NCI-H446 (cell line): ENCODE measurements around the gene PRR36.

ENCODE experiments used
- DNase-seq, 2 experiments: peaks; one replicate each; lab custom pipeline; 2025; lab: John Stamatoyannopoulos, UW

PRR36 gene

DNA sequence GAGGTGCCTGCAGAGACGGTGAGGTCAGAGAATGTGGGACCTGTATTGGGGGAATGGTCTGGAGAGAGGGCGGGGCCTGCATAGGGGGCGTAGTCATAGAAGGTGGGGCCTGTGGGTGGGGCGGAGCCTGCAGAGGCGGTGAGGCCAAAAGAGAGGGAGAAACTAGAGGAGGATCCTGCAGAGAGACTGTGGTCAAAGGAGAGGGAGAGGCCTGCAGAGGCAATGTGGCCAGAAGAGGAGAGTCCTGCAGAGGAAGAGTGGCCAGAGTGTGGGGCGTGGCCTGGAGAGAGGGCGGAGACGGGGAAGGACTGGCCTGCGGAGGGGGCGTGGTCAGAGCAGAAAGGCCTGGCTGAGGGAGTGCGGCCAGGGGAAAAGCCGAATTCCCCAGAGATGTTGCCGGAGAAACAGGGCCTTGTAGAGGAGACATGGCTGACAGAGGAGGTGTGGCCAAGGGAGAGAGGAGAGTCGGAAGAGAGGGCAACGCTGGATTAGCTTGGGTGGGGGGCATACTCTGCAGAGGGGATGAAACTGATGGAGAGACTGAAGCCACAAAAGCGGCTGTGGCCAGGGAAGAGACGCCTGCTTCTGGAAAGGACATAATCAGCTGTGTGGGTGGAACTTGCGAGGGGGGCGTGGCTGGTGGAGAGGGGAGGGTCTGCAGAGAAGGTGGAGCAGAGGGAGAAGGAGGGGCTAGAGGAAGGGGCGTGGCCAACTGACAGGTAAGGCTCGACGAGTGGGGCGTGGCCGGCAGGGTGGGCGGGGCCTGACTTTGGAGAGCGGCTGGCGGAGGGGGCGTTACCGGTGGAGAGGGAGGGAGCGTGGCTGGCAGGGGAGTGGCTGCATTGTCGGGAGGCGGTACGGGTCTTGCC is 2.5 kb downstream of the PRR36 start:
- DNase-seq, result peak in 1 of 2 experiments; percentile 46

DNA sequence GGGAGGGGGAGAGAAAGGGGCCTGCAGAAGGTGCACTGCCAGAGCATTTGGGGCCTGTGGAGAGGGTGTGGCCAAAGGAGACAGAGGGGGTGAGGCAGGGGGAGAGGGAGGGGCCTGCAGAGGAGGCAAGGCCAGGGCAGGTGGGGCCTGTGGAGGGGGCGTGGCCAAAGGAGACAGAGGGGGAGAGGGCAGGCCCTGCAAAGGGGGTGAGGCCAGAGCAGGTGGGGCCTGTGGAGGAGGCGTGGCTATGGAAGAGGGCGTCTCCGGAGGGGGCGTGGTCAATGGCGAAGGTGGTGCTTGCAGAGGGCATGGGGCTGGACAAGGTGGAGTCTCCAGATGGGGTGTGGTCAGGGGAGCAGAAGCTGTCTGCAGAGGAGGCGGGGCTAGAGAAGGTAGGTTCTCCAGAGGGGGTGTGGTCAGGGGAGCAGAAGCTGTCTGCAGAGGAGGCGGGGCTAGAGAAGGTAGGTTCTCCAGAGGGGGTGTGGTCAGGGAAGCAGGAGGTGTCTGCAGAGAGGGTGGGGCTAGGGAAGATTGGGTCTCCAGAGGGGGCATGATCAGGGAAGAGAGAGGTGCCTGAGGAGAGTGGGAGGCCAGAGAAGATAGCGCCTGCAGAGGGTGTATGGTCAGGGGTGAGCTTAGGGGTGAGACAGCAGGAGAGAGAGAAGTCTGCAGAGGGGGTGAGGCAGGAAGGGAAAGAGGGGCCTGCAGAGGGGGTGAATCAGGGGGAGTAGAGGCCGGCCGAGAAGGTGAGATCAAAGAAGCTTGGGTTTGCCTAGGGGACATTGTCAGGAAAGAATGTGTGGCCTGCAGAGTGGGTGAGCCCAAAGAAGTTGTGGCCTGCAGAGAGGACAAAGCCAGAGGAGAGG is 3.4 kb downstream of the PRR36 start:
- DNase-seq, result peak; percentile 15 to 35

DNA sequence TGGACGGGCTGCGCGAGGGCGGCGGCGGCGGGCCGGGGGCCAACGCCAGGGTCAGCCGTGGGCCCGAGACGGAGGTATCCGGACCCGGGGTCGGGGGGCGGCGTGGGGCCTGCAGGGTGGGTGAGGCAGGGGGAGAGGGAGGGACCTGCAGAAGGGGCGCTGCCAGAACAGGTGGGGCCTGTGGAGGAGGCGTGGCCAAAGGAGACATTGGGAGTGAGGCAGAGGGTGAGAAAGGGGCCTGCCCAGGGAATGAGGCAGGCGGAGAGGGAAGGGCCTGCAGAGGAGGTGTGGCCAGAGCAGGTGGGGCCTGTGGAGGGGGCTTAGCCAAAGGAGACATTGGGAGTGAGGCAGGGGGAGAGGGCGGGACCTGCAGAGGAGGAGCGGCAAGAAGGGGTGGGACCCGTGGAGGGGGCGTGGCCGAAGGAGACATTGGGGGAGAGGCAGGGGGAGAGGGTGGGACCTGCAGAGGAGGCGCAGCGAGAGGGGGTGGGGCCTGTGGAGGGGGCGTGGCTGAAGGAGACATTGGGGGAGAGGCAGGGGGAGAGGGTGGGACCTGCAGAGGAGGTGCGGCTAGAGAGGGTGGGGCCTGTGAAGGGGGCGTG is 4.2 kb downstream of the PRR36 start:
- no peak for DNase-seq

DNA sequence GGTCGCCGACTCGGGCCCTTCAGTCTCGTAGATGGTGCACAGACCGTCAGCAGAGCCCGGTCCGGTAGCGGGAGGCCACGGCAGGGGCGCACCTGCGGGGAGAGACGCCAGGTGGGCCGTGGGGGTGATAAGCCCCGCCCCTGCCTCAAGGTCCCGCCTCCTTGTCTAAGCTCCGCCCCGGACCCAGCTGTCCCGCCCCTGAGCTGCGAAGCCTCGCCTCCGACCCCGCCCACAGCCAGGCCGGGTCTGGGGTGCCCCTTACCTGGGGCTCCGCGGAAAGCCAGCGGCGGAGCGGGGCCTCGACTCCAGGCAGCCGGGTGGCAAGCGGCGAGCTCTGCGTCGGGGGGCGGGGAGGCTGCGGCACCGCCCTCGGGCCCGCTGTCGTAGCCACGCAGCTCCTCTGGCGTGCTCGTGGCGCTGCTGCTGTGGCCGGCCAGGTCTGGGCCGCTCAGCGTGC is 4.7 kb downstream of the PRR36 start:
- DNase-seq, result no peak

GRCh38 chr19:7868671-7869452 is 5.3 kb downstream of the PRR36 start:
- DNase-seq, result no peak

GRCh38 chr19:7868326-7868670 is 5.9 kb downstream of the PRR36 start:
- DNase-seq, result no peak

DNA sequence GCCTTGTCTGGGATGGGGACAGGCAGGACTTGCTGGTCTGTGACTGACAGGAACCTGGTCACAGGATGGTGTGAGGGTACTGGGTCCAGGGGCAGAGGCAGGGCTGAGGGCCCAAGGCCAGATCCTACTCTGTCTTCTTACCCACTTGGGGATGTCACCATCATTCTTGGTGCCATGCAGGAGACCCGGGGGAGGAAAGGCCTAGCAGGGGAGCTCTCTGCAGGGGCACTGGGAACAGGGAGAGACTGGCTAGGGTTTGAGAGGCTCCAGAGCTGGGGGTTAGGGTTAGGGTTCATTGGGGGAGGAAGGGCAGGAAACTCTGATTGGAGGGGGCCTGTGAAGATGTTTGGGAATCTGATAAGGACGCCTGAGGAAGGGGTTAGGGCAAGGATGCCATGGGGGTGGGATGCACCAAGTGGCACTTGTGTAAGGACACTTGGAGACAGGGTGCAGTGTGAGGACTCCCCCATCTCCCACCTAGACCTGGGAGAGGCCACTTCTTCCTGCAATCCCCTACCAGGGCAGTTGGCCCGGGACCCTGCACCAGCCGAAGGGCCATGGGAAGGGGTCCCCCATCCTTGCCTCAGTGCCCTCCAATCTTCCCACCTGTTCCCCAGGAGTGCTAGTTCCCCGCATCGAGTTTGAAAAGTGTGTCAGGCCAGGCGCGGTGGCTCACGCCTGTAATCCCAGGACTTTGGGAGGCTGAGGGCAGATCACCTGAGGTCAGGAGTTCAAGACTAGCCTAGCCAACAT is 6.9 kb downstream of the PRR36 start:
- no peak for DNase-seq

DNA sequence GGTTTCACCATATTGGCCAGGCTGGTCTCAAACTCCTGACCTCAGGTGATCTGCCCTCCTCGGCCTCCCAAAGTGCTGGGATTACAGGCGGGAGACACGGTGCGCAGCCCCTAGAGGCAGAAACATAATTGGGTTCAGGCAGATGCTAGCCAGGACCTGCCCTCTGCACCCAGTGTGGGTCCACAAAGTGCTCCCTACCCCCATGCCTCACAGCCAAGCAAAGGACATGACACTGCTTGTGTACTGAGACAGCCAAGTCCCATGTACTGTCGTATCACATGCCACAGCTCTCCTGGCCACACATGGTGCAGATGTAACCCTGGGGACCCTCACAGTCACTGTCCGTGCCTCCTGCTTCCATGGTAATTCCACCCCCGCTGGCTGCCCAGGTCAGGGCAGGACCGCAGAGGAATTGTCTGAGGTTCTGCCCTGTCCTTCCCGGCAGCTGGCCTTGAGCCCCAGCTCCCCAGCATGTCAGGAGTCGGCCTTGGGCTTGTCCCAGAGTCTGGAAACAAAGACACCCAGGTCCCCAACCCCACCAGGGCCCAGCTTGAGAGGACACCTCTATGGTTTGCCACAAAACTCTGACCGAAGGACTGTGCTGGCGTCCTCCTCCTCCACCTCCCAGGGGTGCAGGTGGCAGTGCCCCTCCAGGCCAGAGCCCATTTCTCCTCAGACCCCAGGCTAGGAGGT is 7.6 kb downstream of the PRR36 start:
- no peak for DNase-seq

GRCh38 chr19:7865262-7865911 is 8.8 kb downstream of the PRR36 start:
- DNase-seq, result no peak

DNA sequence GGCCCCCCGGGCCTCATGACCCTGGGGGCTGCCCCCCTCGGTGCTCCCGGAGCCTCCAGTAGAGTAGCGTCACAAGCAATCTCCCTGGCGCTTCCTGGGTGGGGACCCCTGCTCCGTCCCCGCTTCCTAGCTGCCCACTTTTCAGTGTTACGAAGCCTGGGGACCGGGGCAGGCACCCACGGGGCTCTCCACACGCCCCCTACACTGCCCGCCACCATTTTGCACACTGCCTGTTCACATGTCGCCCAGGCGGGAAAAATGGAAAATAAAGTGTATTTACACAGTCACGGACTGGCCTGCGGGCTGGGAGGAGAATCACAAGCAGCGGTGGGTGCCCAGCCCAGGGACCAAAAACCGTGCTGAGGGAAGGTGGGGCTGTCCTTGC is 9.5 kb downstream of the PRR36 start:
- no peak for DNase-seq

DNA sequence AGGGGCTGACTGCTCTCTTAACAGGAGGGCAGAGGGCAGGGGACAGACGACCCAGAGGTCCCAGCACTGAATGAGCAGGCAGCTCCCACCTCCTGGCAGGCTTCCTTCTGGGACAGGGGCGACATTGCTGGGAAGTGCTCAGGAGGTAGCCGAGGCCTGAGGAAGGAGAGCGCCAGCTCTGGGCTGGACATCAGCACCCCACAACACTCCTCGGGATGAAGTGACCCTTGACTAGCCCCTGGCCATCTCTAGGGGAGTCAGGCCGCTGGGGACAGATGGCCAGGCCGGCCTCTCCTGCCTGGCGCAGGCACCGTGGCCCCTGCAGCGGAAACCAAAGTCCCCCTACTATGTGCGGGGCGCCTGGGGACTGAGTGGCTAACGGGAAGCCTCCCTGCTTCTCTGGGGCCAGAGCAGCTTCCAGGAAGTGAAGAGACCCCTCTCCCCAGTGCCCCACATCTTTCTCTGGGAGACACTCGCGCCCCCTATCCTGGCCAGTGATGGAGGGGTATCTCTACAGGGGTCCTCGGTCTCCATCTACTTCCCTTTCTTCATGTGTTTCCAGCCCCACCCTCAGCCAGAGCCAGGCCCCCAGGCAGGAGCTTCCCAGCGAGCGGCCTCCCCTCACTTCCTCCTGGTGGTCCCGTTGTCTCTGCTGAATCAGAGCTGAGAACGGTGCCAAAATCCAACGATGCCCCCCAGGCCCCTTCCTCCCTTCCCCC is 10.1 kb downstream of the PRR36 start:
- DNase-seq, result no peak

GRCh38 chr19:7863157-7863970 is 10.8 kb downstream of the PRR36 start:
- no peak for DNase-seq

- DNase-seq, result no peak
These were observed 11.7 kb downstream of the PRR36 start for GRCh38 chr19:7862413-7862951.

DNA sequence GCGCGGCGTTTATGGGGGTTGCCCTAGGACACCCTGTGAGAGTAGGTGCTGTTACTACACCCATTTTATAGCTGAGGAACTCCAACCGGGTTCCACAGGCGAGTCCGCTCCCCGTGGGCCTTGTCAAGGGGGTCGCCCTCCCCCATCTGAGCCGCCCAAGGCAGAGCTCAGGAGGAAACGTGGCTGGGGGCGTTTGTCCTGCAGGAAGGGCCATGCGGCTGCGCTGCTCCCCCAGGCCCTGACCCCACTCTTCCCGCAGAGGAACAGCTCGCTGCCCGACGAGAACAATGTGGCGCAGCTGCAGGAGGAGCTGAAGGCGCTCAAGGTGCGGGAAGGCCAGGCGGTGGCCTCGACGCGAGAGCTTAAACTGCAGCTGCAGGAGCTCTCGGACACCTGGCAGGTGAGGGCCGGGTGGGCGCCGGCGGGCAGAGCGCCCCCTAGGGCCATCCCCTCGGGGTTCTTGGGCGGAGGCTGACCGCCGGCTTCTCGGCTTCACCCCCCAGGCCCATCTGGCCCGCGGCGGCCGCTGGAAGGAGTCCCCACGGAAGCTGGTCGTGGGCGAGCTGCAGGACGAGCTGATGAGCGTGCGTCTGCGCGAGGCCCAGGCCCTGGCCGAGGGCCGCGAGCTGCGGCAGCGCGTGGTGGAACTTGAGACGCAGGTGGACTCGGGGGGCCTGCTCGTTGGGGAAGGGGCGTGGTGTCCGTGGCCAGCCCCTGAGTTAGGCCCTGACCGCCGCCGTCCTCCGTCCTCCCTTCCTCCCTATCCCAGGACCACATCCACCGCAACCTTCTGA is 12.4 kb downstream of the PRR36 start:
- DNase-seq, result no peak

DNA sequence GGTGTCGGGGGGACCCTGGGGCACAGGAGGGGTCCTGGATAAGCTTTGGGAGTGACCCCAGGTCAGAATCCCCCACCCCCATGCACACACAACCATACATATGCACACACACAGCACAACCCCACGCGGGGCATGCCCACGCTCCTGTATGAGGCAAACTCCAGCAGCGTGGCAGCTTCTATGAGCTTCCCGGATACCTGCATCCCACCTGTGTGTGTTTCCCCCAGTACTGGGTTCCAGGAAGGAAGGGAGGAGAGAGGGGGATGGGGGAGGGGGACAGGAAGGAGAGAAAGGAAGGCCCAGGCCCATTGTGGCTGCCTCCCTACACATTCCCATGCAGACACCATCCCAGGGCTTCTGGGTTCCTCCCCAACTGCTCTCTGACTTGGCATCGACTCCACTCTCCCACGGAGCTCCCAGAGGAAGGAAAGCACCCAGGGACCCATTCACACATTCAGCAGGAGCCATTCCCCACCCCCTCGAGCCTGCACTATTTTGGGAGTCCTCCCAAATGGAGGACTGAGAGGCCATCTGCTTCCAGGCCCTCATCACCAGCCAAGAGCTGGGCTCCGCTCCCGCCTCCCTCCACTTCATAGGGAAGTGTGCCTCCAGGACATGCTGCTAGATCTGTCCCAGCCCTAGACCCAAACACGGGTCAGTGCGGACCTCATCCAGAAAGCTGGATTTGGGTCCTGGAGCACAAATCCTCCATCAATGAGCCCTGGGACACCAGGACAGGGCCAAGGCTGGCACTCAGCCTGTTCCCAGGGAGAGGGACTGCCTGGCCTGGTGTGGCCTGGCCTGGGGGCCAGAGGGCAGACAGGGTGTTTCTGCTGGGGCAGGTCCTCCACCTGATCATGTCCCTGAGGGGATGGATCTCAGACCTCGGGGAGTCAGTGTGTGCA is 13.2 kb downstream of the PRR36 start:
- DNase-seq, result peak; percentile 22 to 66
